Left ventricle myocardium inferior (tissue), 1 donor: ENCODE measurements around the gene EML6. TPM values are rescaled to one million over a fixed set of nuclear protein-coding genes. Genes with fewer than 3 reads are reported as not detected.

Source experiments
- DNase-seq: peaks from one replicate; pipeline ENCODE4 v3.0.0-alpha.2; 2020
- H3K27ac ChIP-seq: fragments of 200-600 bp; replicated peaks from 2 replicates; pipeline ENCODE4 v1.8.0; 2021
- H3K27me3 ChIP-seq: fragments of 200-600 bp; 2 replicates; pipeline ENCODE4 v1.8.0; 2021; ENCODE audit warnings: low read depth
- H3K36me3 ChIP-seq: fragments of 200-600 bp; 2 replicates; pipeline ENCODE4 v1.8.0; 2021
- H3K4me1 ChIP-seq: fragments of 200-600 bp; 2 replicates; pipeline ENCODE4 v1.8.0; 2021
- H3K4me3 ChIP-seq: fragments of 200-600 bp; 2 replicates; pipeline ENCODE4 v1.8.0; 2021; ENCODE audit warnings: mild to moderate bottlenecking, moderate library complexity
- H3K9me3 ChIP-seq: fragments of 200-600 bp; replicated peaks from 2 replicates; pipeline ENCODE4 v1.8.0; 2021
- CTCF ChIP-seq: fragments of 200-600 bp; IDR thresholded peaks from 2 replicates; pipeline ENCODE4 v1.8.0; 2021; ENCODE audit warnings: antibody characterized with exemption, mild to moderate bottlenecking, borderline replicate concordance
- intact Hi-C: fragments of 100-400 bp; cut with micrococcal nuclease; formaldehyde crosslinking; loops from one replicate; pipeline ENCODE4 v1.11.0; 2022
- total RNA-seq: library from RNA; stranded (reverse); fragmentation: NEBNext Ultra II Directional; extraction: Animal tissue kit (Norgen Biotek cat#: 25700); gene quantifications from one replicate; pipeline ENCODE4 v1.2.1, GENCODE V29; 2021
- donor health status: DM: no; HTN: yes; CAD: no; lungs with severe emphysema.

The EML6 gene
- total RNA-seq, 1 donor from 2014 or later, result 0.77 TPM

- intact Hi-C loops, result no loop called here
- H3K9me3 ChIP-seq, result no peaks in the 10 kb centered on the region
- peaks cover 79% of the 10 kb centered on the region for H3K27me3 ChIP-seq
- no peak overlapping the region for H3K4me3 ChIP-seq
- DNase-seq, result no peak
- TF ChIP-seq CTCF, result no peak
- no peak overlapping the region for H3K27ac ChIP-seq
- H3K4me1 ChIP-seq, result peaks cover 50% of the 10 kb centered on the region
- H3K36me3 ChIP-seq, result peaks cover 7% of the 10 kb centered on the region
Observed at GRCh38 chr2:54967269-54967668, 243.8 kb downstream of the EML6 start.

GRCh38 chr2:54967759-54968365 lies 244.4 kb downstream of the EML6 start:
- Histone ChIP-seq H3K27ac (peak overlapping the region; percentile 28), H3K4me3 (no peak overlapping the region), H3K9me3 (no peaks in the 10 kb centered on the region), H3K4me1 (peaks cover 50% of the 10 kb centered on the region), H3K36me3 (peaks cover 7% of the 10 kb centered on the region), H3K27me3 (peaks cover 79% of the 10 kb centered on the region)
- peak; percentile 43 for DNase-seq
- TF ChIP-seq CTCF, result no peak
- intact Hi-C loops, result no loop called here

- H3K36me3 ChIP-seq, result peaks cover 8% of the 10 kb centered on the region
- TF ChIP-seq CTCF, result no peak
- H3K27me3 ChIP-seq, result peaks cover 79% of the 10 kb centered on the region
- H3K9me3 ChIP-seq, result no peaks in the 10 kb centered on the region
- peaks cover 50% of the 10 kb centered on the region for H3K4me1 ChIP-seq
- no peak overlapping the region for H3K4me3 ChIP-seq
- no peak for DNase-seq
- intact Hi-C loops, result no loop called here
- H3K27ac ChIP-seq, result peak overlapping the region; percentile 28
Observed at GRCh38 chr2:54968561-54969218, 245.2 kb downstream of the EML6 start.

- Histone ChIP-seq H3K27me3 (peaks cover 79% of the 10 kb centered on the region), H3K9me3 (no peaks in the 10 kb centered on the region), H3K4me3 (no peak overlapping the region), H3K27ac (no peak overlapping the region), H3K36me3 (peaks cover 12% of the 10 kb centered on the region), H3K4me1 (peaks cover 50% of the 10 kb centered on the region)
- DNase-seq, result no peak
- no peak for TF ChIP-seq CTCF
- intact Hi-C loops, result no loop called here
Observed at GRCh38 chr2:54969295-54969939, 246.0 kb downstream of the EML6 start.

- no peak for DNase-seq
- no peak for TF ChIP-seq CTCF
- Histone ChIP-seq H3K36me3 (peaks cover 12% of the 10 kb centered on the region), H3K27me3 (peaks cover 78% of the 10 kb centered on the region), H3K4me3 (no peak overlapping the region), H3K27ac (no peak overlapping the region), H3K9me3 (no peaks in the 10 kb centered on the region), H3K4me1 (peaks cover 50% of the 10 kb centered on the region)
- intact Hi-C loops, result no loop called here
Observed at GRCh38 chr2:54969940-54970338, 246.5 kb downstream of the EML6 start.
